Spleen (tissue), 11 donors: ENCODE measurements around the gene ABCB9. TPM values are rescaled to one million over a fixed set of nuclear protein-coding genes. Genes with fewer than 3 reads are reported as not detected.

Source experiments
- DNase-seq: peaks from one replicate; pipeline ENCODE4 v3.0.0-alpha.2; 2020
- H3K27ac ChIP-seq, 8 donors: fragments of 200-600 bp; sonication (generic) in 7 of 8; 1 replicate in 4 of 8; 2 replicates in 4 of 8; pipeline versions ENCODE4 v1.5.0 to v1.8.0; 2016 to 2021; ENCODE audit warnings: inconsistent platforms in 4 of 8, mild to moderate bottlenecking in 4 of 8, moderate library complexity in 1 of 8
- H3K27me3 ChIP-seq, 7 donors: fragments of 200-600 bp; sonication (generic) in 6 of 7; replicated peaks in 1 of 7; 1 replicate in 4 of 7; 2 replicates in 3 of 7; pipeline versions ENCODE4 v1.5.0 to v1.8.0; 2016 to 2021; ENCODE audit warnings: inconsistent platforms in 3 of 7, mild to moderate bottlenecking in 1 of 7
- H3K36me3 ChIP-seq, 6 donors: fragments of 200-600 bp; sonication (generic) in 5 of 6; 1 replicate in 4 of 6; 2 replicates in 2 of 6; pipeline versions ENCODE4 v1.5.0 to v1.8.0; 2016 to 2021; ENCODE audit warnings: inconsistent platforms in 2 of 6
- H3K4me1 ChIP-seq, 6 donors: fragments of 200-600 bp; sonication (generic) in 5 of 6; 1 replicate in 3 of 6; 2 replicates in 3 of 6; pipeline versions ENCODE4 v1.5.0 to v1.8.0; 2016 to 2021; ENCODE audit warnings: inconsistent platforms in 3 of 6
- H3K4me3 ChIP-seq, 8 donors: fragments of 200-600 bp; sonication (generic) in 7 of 8; 1 replicate in 4 of 8; 2 replicates in 4 of 8; pipeline versions ENCODE4 v1.5.0 to v1.8.0; 2016 to 2021; ENCODE audit warnings: inconsistent platforms in 4 of 8, mild to moderate bottlenecking in 4 of 8, moderate library complexity in 2 of 8
- H3K9me3 ChIP-seq, 8 donors: fragments of 200-600 bp; sonication (generic) in 7 of 8; 1 replicate in 4 of 8; 2 replicates in 4 of 8; pipeline versions ENCODE4 v1.5.0 to v1.8.0; 2016 to 2021; ENCODE audit warnings: inconsistent platforms in 4 of 8
- POLR2A ChIP-seq, 3 donors: fragments of 450-650 bp; IDR thresholded peaks; one replicate each; pipeline ENCODE4 v1.5.1; 2017; ENCODE audit warnings: antibody characterized with exemption in 3 of 3, mild to moderate bottlenecking in 1 of 3
- POLR2AphosphoS5 ChIP-seq, 3 donors: sonication (generic); formaldehyde crosslinking; IDR thresholded peaks; one replicate each; pipeline ENCODE4 v1.5.1; 2017; ENCODE audit warnings: antibody characterized with exemption in 3 of 3
- WGBS, 5 donors: extraction: QIAGEN DNeasy Blood & Tissue Kit in 3 of 5; methylation state at CpG; one replicate each; pipeline versions ENCODE4 v1.1.5 to v1.1.7; 2013 to 2018; 5-methylcytosine and 5-hydroxymethylcytosine counted together
- intact Hi-C: fragments of 100-400 bp; cut with DNase I; formaldehyde crosslinking; loops from one replicate; pipeline ENCODE4 v1.15.0; 2023; ENCODE audit warnings: low total_unique reads
- polyA plus RNA-seq, 3 donors: library from polyadenylated mRNA; stranded (reverse); fragments of 200-250 nt; gene quantifications; one replicate each; pipeline ENCODE4 v1.2.1, GENCODE V29; 2013
- total RNA-seq, 7 donors: library from RNA; depleted of rRNA in 3 of 7; stranded (reverse); fragments of >200 nt in 3 of 7; fragmentation: NEBNext Ultra II Directional in 4 of 7; extraction: Animal tissue kit (Norgen Biotek cat#: 25700) in 4 of 7; gene quantifications; one replicate each; pipeline versions ENCODE4 v1.1.0 to v1.2.1, GENCODE V29; 2016 to 2021
- TF ChIP-seq, protein P1 (sequence below), 11 experiments: fragments of 200-600 bp in 7 of 11; fragments of 450-650 bp in 4 of 11; sonication (generic) in 4 of 11; IDR thresholded peaks in 8 of 11; conservative IDR thresholded peaks in 3 of 11; 1 replicate in 7 of 11; 2 replicates in 4 of 11; pipeline versions ENCODE4 v1.4.0 to v1.8.0; 2016 to 2021; ENCODE audit warnings: antibody characterized with exemption in 11 of 11, inconsistent platforms in 4 of 11, mild to moderate bottlenecking in 1 of 11
- donor health status: healthy with polysubstance abuse.
- donor health status: DM: no; HTN: no; CAD: no; lungs with moderate emphysema.
- donor health status: DM: no; HTN: no; CAD: no.
- donor health status: Bipolar disorder and iron deficiency.
- donor health status: healthy.
- donor health status: DM: no; HTN: no; CAD: no.
- donor health status: DM: yes; HTN: yes; CAD: no.

ABCB9 gene
- total and polyA plus RNA-seq, 10 donors: 1.5 to 6.2 (median 4.5) TPM

GRCh38 chr12:122949816-122950675, 16.2 kb downstream of the ABCB9 start:
- intact Hi-C loops: no loop called here
- no peak overlapping the region for H3K4me3 ChIP-seq
- DNase-seq: no peak
- H3K27ac ChIP-seq: no peak overlapping the region
- no peaks in the 10 kb centered on the region for H3K27me3 ChIP-seq
- peaks cover 3 to 45% (median 22%) of the 10 kb centered on the region in 6 donors for H3K4me1 ChIP-seq
- no peaks in the 10 kb centered on the region for H3K9me3 ChIP-seq
- WGBS, 5 donors: 83 to 94% (median 90%) methylated on average over 16 to 27 of the region's 27 CpGs
- TF ChIP-seq, protein P1, sequence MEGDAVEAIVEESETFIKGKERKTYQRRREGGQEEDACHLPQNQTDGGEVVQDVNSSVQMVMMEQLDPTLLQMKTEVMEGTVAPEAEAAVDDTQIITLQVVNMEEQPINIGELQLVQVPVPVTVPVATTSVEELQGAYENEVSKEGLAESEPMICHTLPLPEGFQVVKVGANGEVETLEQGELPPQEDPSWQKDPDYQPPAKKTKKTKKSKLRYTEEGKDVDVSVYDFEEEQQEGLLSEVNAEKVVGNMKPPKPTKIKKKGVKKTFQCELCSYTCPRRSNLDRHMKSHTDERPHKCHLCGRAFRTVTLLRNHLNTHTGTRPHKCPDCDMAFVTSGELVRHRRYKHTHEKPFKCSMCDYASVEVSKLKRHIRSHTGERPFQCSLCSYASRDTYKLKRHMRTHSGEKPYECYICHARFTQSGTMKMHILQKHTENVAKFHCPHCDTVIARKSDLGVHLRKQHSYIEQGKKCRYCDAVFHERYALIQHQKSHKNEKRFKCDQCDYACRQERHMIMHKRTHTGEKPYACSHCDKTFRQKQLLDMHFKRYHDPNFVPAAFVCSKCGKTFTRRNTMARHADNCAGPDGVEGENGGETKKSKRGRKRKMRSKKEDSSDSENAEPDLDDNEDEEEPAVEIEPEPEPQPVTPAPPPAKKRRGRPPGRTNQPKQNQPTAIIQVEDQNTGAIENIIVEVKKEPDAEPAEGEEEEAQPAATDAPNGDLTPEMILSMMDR (IDR thresholded peaks at IDR 0.05 in 8 of 11, conservative IDR thresholded peaks at IDR 0.05 in 3 of 11): no peak
- TF ChIP-seq POLR2A (IDR thresholded peaks at IDR 0.05) (no peak), POLR2AphosphoS5 (IDR thresholded peaks at IDR 0.05) (no peak)
- no peaks in the 10 kb centered on the region for H3K36me3 ChIP-seq

- intact Hi-C loops: no loop called here
Measured at GRCh38 chr12:122949405-122949804, 16.9 kb downstream of the ABCB9 start.

GRCh38 chr12:122948605-122949004, 17.7 kb downstream of the ABCB9 start:
- H3K27ac ChIP-seq: no peak overlapping the region
- H3K27me3 ChIP-seq: no peaks in the 10 kb centered on the region
- WGBS, 5 donors: 82 to 98% (median 88%) methylated on average over 8 to 14 of the region's 14 CpGs
- intact Hi-C loops: no loop called here
- H3K4me1 ChIP-seq: peaks cover 3 to 51% (median 24%) of the 10 kb centered on the region in 6 donors
- no peaks in the 10 kb centered on the region for H3K36me3 ChIP-seq
- no peak overlapping the region for H3K4me3 ChIP-seq
- H3K9me3 ChIP-seq: no peaks in the 10 kb centered on the region
- no peak for DNase-seq
- TF ChIP-seq POLR2AphosphoS5 (IDR thresholded peaks at IDR 0.05) (no peak), POLR2A (IDR thresholded peaks at IDR 0.05) (no peak)
- TF ChIP-seq, protein P1 (IDR thresholded peaks at IDR 0.05 in 8 of 11, conservative IDR thresholded peaks at IDR 0.05 in 3 of 11): no peak

More at GRCh38 chr12:122949405-122949804, 16.9 kb downstream of the ABCB9 start:
- H3K36me3 ChIP-seq: no peaks in the 10 kb centered on the region
- peaks cover 3 to 45% (median 22%) of the 10 kb centered on the region in 6 donors for H3K4me1 ChIP-seq
- no peaks in the 10 kb centered on the region for H3K9me3 ChIP-seq
- DNase-seq: no peak
- WGBS, 5 donors: 91 to 97% (median 94%) methylated on average over 8 of the region's 8 CpGs
- no peaks in the 10 kb centered on the region for H3K27me3 ChIP-seq
- no peak overlapping the region for H3K4me3 ChIP-seq
- no peak for TF ChIP-seq POLR2AphosphoS5 (IDR thresholded peaks at IDR 0.05)
- no peak for TF ChIP-seq POLR2A (IDR thresholded peaks at IDR 0.05)
- TF ChIP-seq, protein P1 (IDR thresholded peaks at IDR 0.05 in 8 of 11, conservative IDR thresholded peaks at IDR 0.05 in 3 of 11): no peak
- no peak overlapping the region for H3K27ac ChIP-seq

DNA sequence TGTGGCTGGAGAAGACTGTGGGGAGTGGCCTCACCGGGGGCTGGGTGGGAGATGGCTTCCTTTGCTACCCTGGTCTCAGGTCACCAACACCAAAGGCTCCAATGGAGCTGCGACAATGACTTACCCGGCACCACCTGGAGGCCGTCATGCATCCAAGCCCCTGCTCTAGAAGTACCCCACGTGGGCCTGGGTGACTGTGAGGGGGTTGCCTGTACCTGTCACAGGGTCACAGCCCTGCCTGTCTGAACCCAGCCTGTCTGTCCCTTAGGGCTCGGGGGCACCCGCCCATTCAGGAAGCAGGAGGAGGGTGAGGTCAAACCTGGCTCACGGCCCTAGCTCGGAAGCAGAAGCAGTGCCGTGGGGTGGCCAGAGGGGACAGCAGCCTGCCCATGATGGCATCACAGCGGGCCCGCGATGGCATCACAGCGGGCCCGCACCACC, 18.9 kb downstream of the ABCB9 start:
- H3K27ac ChIP-seq: peak overlapping the region in 6 of 8 donors; percentile 6 to 75 (median 57)
- intact Hi-C loops: no loop called here
- no peak for DNase-seq
- no peaks in the 10 kb centered on the region for H3K36me3 ChIP-seq
- H3K9me3 ChIP-seq: no peaks in the 10 kb centered on the region
- 42 to 63% (median 55%) methylated on average over 4 to 15 of the region's 15 CpGs for WGBS, 5 donors
- no peaks in the 10 kb centered on the region for H3K27me3 ChIP-seq
- peaks cover 3 to 60% (median 31%) of the 10 kb centered on the region in 6 donors for H3K4me1 ChIP-seq
- TF ChIP-seq POLR2A (IDR thresholded peaks at IDR 0.05): no peak
- TF ChIP-seq POLR2AphosphoS5 (IDR thresholded peaks at IDR 0.05): peak in 2 of 3 donors; percentile 32 to 33
- TF ChIP-seq, protein P1 (IDR thresholded peaks at IDR 0.05 in 8 of 11, conservative IDR thresholded peaks at IDR 0.05 in 3 of 11): peak in 6 of 11 experiments; percentile 21 to 30 (median 28)
- no peak overlapping the region for H3K4me3 ChIP-seq
